Osteoblast (primary cell): ENCODE data around the gene SND1. TPM values are rescaled to one million over a fixed set of nuclear protein-coding genes. Genes with fewer than 3 reads are reported as not detected.

Experiments
- DNase-seq: peaks from one replicate; pipeline ENCODE4 v3.0.0; 2011; ENCODE audit warnings: low spot score, mixed read lengths; ENCODE audit not compliant: insufficient read length; ENCODE audit errors: missing footprints
- H2AFZ ChIP-seq: 2 replicates; pipeline ENCODE4 v1.6.0; 2011; ENCODE audit warnings: mild to moderate bottlenecking, low read length
- H3K27ac ChIP-seq: 2 replicates; pipeline ENCODE4 v1.5.1; 2011; ENCODE audit warnings: mild to moderate bottlenecking, low read depth, low read length, moderate library complexity
- H3K27me3 ChIP-seq: 2 replicates; pipeline ENCODE4 v1.6.0; 2012; ENCODE audit warnings: mild to moderate bottlenecking, control low read depth, inconsistent platforms, low read length, moderate library complexity; ENCODE audit not compliant: insufficient read depth
- H3K36me3 ChIP-seq: 2 replicates; pipeline ENCODE4 v1.5.1; 2011; ENCODE audit warnings: mild to moderate bottlenecking, low read length, control low read depth, moderate library complexity; ENCODE audit not compliant: insufficient read depth
- H3K4me1 ChIP-seq: 2 replicates; pipeline ENCODE4 v1.5.1; 2011; ENCODE audit warnings: mild to moderate bottlenecking, low read length, control low read depth, moderate library complexity; ENCODE audit not compliant: insufficient read depth
- H3K4me2 ChIP-seq: 2 replicates; pipeline ENCODE4 v1.6.0; 2011; ENCODE audit warnings: mild to moderate bottlenecking, low read length; ENCODE audit not compliant: insufficient read depth
- H3K4me3 ChIP-seq: fragments of 200-600 bp; sonication (generic); 3 replicates; pipeline ENCODE4 v1.5.1; 2012; ENCODE audit warnings: mild to moderate bottlenecking, low read length, inconsistent platforms; ENCODE audit not compliant: insufficient read depth
- H3K79me2 ChIP-seq: 2 replicates; pipeline ENCODE4 v1.6.0; 2012; ENCODE audit warnings: mild to moderate bottlenecking, low read length, control low read depth, inconsistent platforms; ENCODE audit not compliant: insufficient read depth
- H3K9me3 ChIP-seq: 2 replicates; pipeline ENCODE4 v1.5.1; 2011; ENCODE audit warnings: low read depth, low read length, control low read depth
- H4K20me1 ChIP-seq: 2 replicates; pipeline ENCODE4 v1.6.0; 2012; ENCODE audit warnings: mild to moderate bottlenecking, low read length, control low read depth; ENCODE audit not compliant: insufficient read depth
- total RNA-seq: library from RNA; depleted of rRNA; stranded (reverse); fragments of >200 nt; gene quantifications from 2 replicates; pipeline ENCODE4 v1.2.3, GENCODE V29; 2012
- TF ChIP-seq, protein P1 (sequence below): IDR thresholded peaks from 2 replicates; pipeline ENCODE4 v1.5.1; 2011; ENCODE audit warnings: mild to moderate bottlenecking, low read depth, low read length, moderate library complexity; ENCODE audit errors: extremely low read depth

The SND1 gene
- total RNA-seq, 1 donor: 257 TPM

DNA sequence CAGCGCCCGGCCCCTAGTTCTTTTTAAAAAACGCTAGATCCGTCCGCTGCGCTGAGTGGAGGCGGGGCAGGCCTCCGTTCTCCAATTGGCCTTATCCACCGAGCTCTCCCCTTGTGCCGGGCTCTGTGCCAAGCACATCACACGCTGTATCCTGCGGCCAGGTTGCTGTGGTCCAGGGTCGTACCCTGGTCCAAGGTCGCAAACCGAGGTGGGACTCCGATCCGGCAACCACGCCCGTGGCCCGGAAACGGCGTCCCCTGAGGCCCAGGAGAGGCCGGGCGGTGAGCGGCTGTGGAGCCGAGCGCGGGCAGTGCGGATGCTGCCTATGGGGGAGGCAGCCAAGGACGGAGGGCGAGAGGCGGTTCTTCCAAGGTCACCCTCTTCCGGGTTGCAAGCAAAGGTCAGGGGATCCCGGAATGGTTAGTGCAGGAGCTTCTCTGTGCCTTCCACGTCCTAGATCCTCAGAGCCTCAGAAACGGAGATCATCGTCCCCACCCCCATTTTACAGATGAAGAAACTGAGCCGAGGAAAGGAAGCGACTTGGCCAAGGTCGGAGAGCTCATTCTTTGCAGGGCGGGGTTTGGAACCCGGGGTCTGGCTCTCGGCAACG is 451.6 kb downstream of the SND1 start:
- Histone ChIP-seq H3K4me3 (peak overlapping the region; percentile 65), H3K79me2 (no peaks in the 10 kb centered on the region), H3K4me1 (peaks cover 7% of the 10 kb centered on the region), H3K9me3 (no peaks in the 10 kb centered on the region), H2AFZ (peak overlapping the region; percentile 26), H3K27me3 (peaks cover 10% of the 10 kb centered on the region), H3K27ac (no peak overlapping the region), H3K36me3 (peaks cover 3% of the 10 kb centered on the region), H3K4me2 (peak overlapping the region; percentile 81), H4K20me1 (peaks cover 3% of the 10 kb centered on the region)
- DNase-seq: peak; percentile 91
- TF ChIP-seq, protein P1, sequence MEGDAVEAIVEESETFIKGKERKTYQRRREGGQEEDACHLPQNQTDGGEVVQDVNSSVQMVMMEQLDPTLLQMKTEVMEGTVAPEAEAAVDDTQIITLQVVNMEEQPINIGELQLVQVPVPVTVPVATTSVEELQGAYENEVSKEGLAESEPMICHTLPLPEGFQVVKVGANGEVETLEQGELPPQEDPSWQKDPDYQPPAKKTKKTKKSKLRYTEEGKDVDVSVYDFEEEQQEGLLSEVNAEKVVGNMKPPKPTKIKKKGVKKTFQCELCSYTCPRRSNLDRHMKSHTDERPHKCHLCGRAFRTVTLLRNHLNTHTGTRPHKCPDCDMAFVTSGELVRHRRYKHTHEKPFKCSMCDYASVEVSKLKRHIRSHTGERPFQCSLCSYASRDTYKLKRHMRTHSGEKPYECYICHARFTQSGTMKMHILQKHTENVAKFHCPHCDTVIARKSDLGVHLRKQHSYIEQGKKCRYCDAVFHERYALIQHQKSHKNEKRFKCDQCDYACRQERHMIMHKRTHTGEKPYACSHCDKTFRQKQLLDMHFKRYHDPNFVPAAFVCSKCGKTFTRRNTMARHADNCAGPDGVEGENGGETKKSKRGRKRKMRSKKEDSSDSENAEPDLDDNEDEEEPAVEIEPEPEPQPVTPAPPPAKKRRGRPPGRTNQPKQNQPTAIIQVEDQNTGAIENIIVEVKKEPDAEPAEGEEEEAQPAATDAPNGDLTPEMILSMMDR: no peak

DNA sequence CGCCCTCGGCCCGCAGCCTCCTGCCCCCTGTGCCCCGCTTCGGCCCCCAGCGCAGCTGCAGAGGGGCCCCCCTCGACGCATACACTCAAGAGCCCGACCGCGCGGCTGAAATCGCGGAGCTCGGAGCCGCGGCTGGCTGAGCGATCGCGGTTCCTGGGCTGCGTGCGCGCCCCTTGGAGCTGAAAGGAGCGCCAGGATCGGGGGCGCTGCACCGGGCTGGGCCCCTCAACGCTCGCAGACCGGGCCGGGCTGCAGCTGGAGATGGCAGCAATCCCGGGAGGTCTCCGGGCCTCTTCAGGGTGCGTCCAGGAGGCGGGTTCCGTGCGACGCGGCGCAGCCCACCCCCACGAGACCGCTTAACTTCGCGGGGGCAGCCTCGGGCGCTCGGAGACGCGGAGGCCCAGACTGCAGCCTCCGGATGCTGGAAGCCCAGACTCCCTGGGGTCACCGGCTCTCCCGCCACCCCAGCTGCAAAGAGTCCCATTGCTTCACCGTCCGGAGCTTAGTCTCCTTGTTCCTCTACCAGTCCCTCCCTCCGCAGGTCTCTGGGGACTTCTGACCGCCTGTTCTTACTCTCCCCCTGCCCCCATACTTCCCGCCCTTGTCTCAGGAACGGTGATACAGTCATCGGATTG is 452.2 kb downstream of the SND1 start:
- Histone ChIP-seq H3K79me2 (no peaks in the 10 kb centered on the region), H3K27me3 (peaks cover 10% of the 10 kb centered on the region), H2AFZ (no peak overlapping the region), H3K9me3 (no peaks in the 10 kb centered on the region), H3K4me3 (peak overlapping the region; percentile 65), H3K27ac (no peak overlapping the region), H3K4me2 (peak overlapping the region; percentile 81), H4K20me1 (no peaks in the 10 kb centered on the region), H3K36me3 (no peaks in the 10 kb centered on the region), H3K4me1 (peaks cover 7% of the 10 kb centered on the region)
- TF ChIP-seq, protein P1: no peak
- DNase-seq: peak; percentile 93

DNA sequence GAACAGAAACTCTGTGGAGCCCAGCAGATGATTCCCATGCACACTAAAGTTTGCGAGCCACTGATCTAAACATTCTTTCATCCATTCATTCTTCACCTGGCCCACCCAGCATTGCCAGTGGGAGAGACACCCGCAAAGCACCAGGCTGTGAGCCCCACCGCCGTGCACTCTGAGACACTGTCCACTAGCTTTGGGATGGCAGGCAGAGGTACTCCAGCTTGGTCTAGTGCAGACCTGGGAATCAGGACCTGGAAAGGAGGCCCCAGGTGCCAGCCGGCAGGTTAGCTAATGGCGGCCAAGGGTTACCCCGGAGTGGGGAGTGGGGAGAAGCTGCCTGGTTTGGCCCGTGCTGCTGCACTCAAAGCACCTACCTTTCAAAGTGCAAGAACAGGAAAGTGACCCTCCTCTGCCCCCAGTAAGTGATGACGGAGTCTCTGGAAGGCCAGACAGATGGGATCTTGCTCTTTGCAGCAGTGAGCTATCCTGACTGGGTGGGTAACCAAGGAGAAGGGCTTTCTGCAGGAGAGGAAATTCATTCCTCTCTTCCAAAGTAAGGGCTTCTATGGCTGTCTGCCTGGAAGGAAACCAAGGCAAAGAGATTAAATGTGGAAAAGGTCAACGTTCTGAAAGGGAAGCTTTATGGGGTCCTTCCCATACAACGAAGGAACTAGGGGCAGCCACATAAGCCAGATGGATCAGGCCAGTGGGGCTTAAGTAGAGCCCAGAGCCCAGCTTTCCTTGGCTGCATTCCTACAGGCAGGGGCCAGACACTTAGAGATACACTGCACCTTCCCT is 453.4 kb downstream of the SND1 start:
- no peaks in the 10 kb centered on the region for H3K9me3 ChIP-seq
- no peaks in the 10 kb centered on the region for H3K36me3 ChIP-seq

More for the DNA sequence above, 453.4 kb downstream of the SND1 start:
- Histone ChIP-seq H4K20me1 (no peaks in the 10 kb centered on the region), H3K4me3 (no peak overlapping the region), H2AFZ (no peak overlapping the region), H3K4me2 (no peak overlapping the region), H3K4me1 (peaks cover 7% of the 10 kb centered on the region), H3K79me2 (no peaks in the 10 kb centered on the region), H3K27ac (no peak overlapping the region), H3K27me3 (peaks cover 10% of the 10 kb centered on the region)
- peak; percentile 73 for DNase-seq
- TF ChIP-seq, protein P1: no peak
